ENCODE measurements around the gene CCDC92B. TPM values are rescaled to one million over a fixed set of nuclear protein-coding genes. Genes with fewer than 3 reads are reported as not detected.

The CCDC92B gene
- total RNA-seq, 1 donor from 2014 or later, result 0.16 TPM

- no peaks in the 10 kb centered on the region for H3K9me3 ChIP-seq (replicated peaks)
- TF ChIP-seq, protein P1, sequence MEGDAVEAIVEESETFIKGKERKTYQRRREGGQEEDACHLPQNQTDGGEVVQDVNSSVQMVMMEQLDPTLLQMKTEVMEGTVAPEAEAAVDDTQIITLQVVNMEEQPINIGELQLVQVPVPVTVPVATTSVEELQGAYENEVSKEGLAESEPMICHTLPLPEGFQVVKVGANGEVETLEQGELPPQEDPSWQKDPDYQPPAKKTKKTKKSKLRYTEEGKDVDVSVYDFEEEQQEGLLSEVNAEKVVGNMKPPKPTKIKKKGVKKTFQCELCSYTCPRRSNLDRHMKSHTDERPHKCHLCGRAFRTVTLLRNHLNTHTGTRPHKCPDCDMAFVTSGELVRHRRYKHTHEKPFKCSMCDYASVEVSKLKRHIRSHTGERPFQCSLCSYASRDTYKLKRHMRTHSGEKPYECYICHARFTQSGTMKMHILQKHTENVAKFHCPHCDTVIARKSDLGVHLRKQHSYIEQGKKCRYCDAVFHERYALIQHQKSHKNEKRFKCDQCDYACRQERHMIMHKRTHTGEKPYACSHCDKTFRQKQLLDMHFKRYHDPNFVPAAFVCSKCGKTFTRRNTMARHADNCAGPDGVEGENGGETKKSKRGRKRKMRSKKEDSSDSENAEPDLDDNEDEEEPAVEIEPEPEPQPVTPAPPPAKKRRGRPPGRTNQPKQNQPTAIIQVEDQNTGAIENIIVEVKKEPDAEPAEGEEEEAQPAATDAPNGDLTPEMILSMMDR (IDR thresholded peaks at IDR 0.05; ENCODE audit: borderline replicate concordance), result no peak
- no peaks in the 10 kb centered on the region for H3K27me3 ChIP-seq (ENCODE audit: low read depth)
- peaks cover 55% of the 10 kb centered on the region for H3K4me1 ChIP-seq
- DNase-seq, result peak; percentile 37
- H3K36me3 ChIP-seq, result peaks cover 44% of the 10 kb centered on the region
- H3K27ac ChIP-seq (replicated peaks), result peak overlapping the region; percentile 75
- H3K4me3 ChIP-seq, result no peak overlapping the region
- intact Hi-C loops (cut with micrococcal nuclease), result no loop called here
Observed at GRCh38 chr17:2688351-2689342, 60.8 kb downstream of the CCDC92B start.

- H3K27ac ChIP-seq (replicated peaks), result peak overlapping the region; percentile 75
- H3K4me1 ChIP-seq, result peaks cover 55% of the 10 kb centered on the region
- DNase-seq, result no peak
- H3K27me3 ChIP-seq (ENCODE audit: low read depth), result no peaks in the 10 kb centered on the region
- no peak overlapping the region for H3K4me3 ChIP-seq
- no peaks in the 10 kb centered on the region for H3K9me3 ChIP-seq (replicated peaks)
- intact Hi-C loops (cut with micrococcal nuclease), result no loop called here
- TF ChIP-seq, protein P1 (IDR thresholded peaks at IDR 0.05; ENCODE audit: borderline replicate concordance), result no peak
- H3K36me3 ChIP-seq, result peaks cover 43% of the 10 kb centered on the region
Observed at GRCh38 chr17:2687074-2687418, 62.4 kb downstream of the CCDC92B start.

DNA sequence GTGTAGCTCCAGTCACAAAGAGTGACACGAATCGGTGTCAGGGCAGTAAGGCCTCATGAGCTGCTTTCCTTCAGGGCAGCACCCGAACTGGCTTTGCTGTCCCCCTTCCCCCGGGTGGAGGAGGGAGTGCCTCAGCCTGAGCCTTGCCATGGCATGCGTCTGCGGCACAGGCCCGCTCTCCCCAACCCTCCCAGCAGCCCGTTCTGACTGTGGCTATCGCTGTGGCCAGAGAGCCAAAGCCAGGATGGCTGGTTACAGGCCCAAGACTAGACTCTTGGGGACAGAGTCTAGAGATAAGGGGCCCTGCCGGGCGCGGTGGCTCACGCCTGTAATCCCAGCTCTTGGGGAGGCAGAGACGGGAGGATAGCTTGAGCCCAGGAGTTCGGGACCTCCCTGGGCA lies 63.8 kb downstream of the CCDC92B start:
- peaks cover 45% of the 10 kb centered on the region for H3K36me3 ChIP-seq
- peak overlapping the region; percentile 75 for H3K27ac ChIP-seq (replicated peaks)
- intact Hi-C loops (cut with micrococcal nuclease), result no loop called here
- TF ChIP-seq, protein P1 (IDR thresholded peaks at IDR 0.05; ENCODE audit: borderline replicate concordance), result no peak
- H3K27me3 ChIP-seq (ENCODE audit: low read depth), result no peaks in the 10 kb centered on the region
- no peak for DNase-seq
- no peak overlapping the region for H3K4me3 ChIP-seq
- no peaks in the 10 kb centered on the region for H3K9me3 ChIP-seq (replicated peaks)
- H3K4me1 ChIP-seq, result peaks cover 52% of the 10 kb centered on the region

DNA sequence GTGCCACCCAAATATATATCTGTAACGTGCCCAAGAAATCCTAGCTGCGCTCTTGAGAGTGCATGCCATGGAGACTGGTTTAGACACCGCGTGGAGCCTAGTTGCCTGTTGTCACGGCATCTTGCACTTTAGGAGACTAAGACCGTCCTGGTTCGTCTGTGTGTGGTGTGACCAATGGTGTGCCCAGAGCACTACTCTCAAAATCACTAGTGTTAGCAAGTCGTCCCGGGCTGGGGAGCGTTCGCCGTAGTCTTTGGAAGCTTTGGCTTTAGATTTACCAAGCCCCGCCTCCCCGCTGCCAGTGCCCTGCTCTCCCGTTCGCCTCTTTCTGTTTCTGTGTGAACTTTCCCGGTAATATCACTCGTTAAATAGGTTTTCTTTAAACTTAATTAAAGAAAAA lies 64.9 kb downstream of the CCDC92B start:
- H3K36me3 ChIP-seq, result peaks cover 49% of the 10 kb centered on the region
- TF ChIP-seq, protein P1 (IDR thresholded peaks at IDR 0.05; ENCODE audit: borderline replicate concordance), result no peak
- no peak overlapping the region for H3K4me3 ChIP-seq
- H3K9me3 ChIP-seq (replicated peaks), result no peaks in the 10 kb centered on the region
- H3K27me3 ChIP-seq (ENCODE audit: low read depth), result no peaks in the 10 kb centered on the region
- intact Hi-C loops (cut with micrococcal nuclease), result no loop called here
- DNase-seq, result no peak
- H3K27ac ChIP-seq (replicated peaks), result no peak overlapping the region
- H3K4me1 ChIP-seq, result peaks cover 40% of the 10 kb centered on the region

GRCh38 chr17:2683912-2684311 lies 65.5 kb downstream of the CCDC92B start:
- H3K27ac ChIP-seq (replicated peaks), result no peak overlapping the region
- peaks cover 49% of the 10 kb centered on the region for H3K36me3 ChIP-seq
- H3K4me1 ChIP-seq, result peaks cover 34% of the 10 kb centered on the region
- TF ChIP-seq, protein P1 (IDR thresholded peaks at IDR 0.05; ENCODE audit: borderline replicate concordance), result no peak
- no peak overlapping the region for H3K4me3 ChIP-seq
- no peaks in the 10 kb centered on the region for H3K9me3 ChIP-seq (replicated peaks)
- DNase-seq, result no peak
- H3K27me3 ChIP-seq (ENCODE audit: low read depth), result no peaks in the 10 kb centered on the region
- intact Hi-C loops (cut with micrococcal nuclease), result no loop called here
